DND-41 (cell line): Measurements from ENCODE around the gene CFAP58.

ENCODE experiments used
- EZH2 ChIP-seq: IDR thresholded peaks from 3 replicates; pipeline ENCODE4 v1.6.1; 2012; ENCODE audit warnings: borderline replicate concordance, low read depth, mild to moderate bottlenecking, moderate library complexity, low read length, inconsistent platforms; ENCODE audit not compliant: severe bottlenecking
- TF ChIP-seq, protein P1 (sequence below): IDR thresholded peaks from 2 replicates; pipeline ENCODE4 v1.5.1; 2012; ENCODE audit warnings: borderline replicate concordance, low read length, moderate library complexity, mild to moderate bottlenecking; ENCODE audit not compliant: poor library complexity, severe bottlenecking; ENCODE audit errors: extremely low read depth

DNA sequence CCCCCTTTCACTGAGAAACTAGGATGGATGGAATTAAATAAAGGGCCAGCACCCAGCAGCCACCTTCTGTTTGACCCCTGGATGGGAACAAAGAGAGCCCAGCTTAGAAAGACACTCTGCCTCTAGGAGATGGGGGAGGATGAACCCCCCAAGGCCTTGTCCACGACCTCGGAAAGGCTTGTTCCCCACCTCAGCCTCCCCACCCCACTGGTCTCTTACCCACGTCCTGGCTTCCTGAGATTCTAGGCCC, 25.1 kb upstream of the CFAP58 start:
- TF ChIP-seq, protein P1, sequence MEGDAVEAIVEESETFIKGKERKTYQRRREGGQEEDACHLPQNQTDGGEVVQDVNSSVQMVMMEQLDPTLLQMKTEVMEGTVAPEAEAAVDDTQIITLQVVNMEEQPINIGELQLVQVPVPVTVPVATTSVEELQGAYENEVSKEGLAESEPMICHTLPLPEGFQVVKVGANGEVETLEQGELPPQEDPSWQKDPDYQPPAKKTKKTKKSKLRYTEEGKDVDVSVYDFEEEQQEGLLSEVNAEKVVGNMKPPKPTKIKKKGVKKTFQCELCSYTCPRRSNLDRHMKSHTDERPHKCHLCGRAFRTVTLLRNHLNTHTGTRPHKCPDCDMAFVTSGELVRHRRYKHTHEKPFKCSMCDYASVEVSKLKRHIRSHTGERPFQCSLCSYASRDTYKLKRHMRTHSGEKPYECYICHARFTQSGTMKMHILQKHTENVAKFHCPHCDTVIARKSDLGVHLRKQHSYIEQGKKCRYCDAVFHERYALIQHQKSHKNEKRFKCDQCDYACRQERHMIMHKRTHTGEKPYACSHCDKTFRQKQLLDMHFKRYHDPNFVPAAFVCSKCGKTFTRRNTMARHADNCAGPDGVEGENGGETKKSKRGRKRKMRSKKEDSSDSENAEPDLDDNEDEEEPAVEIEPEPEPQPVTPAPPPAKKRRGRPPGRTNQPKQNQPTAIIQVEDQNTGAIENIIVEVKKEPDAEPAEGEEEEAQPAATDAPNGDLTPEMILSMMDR: no peak
- no peak for TF ChIP-seq EZH2
